Gastrocnemius medialis (tissue), 4 donors: ENCODE data around the gene PLA2G4D. TPM values are rescaled to one million over a fixed set of nuclear protein-coding genes. Genes with fewer than 3 reads are reported as not detected.

Experiments
- ATAC-seq, 2 donors: fragments of 150-250 bp; one replicate each; pipeline ENCODE4 v1.9.1; 2016
- DNase-seq, 2 donors: peaks; one replicate each; pipeline ENCODE4 v3.0.0-alpha.2; 2019
- H3K27ac ChIP-seq, 4 donors: fragments of 200-600 bp; sonication (generic); 1 replicate in 1 of 4; 2 replicates in 3 of 4; pipeline ENCODE4 v1.5.1; 2016 to 2018; ENCODE audit warnings: mild to moderate bottlenecking in 2 of 4, moderate library complexity in 1 of 4
- H3K27me3 ChIP-seq, 3 donors: fragments of 200-600 bp; sonication (generic) in 2 of 3; 1 replicate in 1 of 3; 2 replicates in 2 of 3; pipeline versions ENCODE4 v1.5.1 to v1.6.0; 2016 to 2019; ENCODE audit warnings: mild to moderate bottlenecking in 1 of 3, moderate library complexity in 1 of 3
- H3K36me3 ChIP-seq, 2 donors: fragments of 200-600 bp; sonication (generic) in 1 of 2; one replicate each; pipeline ENCODE4 v1.5.1; 2017 to 2018
- H3K4me1 ChIP-seq, 2 donors: fragments of 200-600 bp; sonication (generic) in 1 of 2; one replicate each; pipeline ENCODE4 v1.5.1; 2016 to 2017; ENCODE audit warnings: mild to moderate bottlenecking in 2 of 2
- H3K4me3 ChIP-seq, 4 donors: fragments of 200-600 bp; sonication (generic) in 3 of 4; 1 replicate in 1 of 4; 2 replicates in 3 of 4; pipeline ENCODE4 v1.5.1; 2016 to 2019; ENCODE audit warnings: mild to moderate bottlenecking in 2 of 4
- H3K9me3 ChIP-seq, 3 donors: fragments of 200-600 bp; sonication (generic) in 2 of 3; 1 replicate in 1 of 3; 2 replicates in 2 of 3; pipeline ENCODE4 v1.5.1; 2016 to 2019
- CTCF ChIP-seq, 5 experiments: fragments of 450-650 bp in 3 of 5; fragments of 200-600 bp in 2 of 5; sonication (generic) in 2 of 5; IDR thresholded peaks in 4 of 5; conservative IDR thresholded peaks in 1 of 5; 1 replicate in 4 of 5; 2 replicates in 1 of 5; pipeline ENCODE4 v1.5.1; 2016 to 2019; ENCODE audit warnings: antibody characterized with exemption in 5 of 5, mild to moderate bottlenecking in 3 of 5, moderate library complexity in 3 of 5
- POLR2A ChIP-seq, 2 donors: fragments of 450-650 bp; IDR thresholded peaks; one replicate each; pipeline ENCODE4 v1.6.1; 2017; ENCODE audit warnings: antibody characterized with exemption in 2 of 2, mild to moderate bottlenecking in 2 of 2, moderate library complexity in 2 of 2
- in situ Hi-C, 4 donors: fragments of 200-750 bp; cut with MboI; loops; one replicate each; pipeline versions ENCODE4 v1.15.0 to v1.8.0; 2017; ENCODE audit warnings: low sequenced_read_pairs in 4 of 4
- intact Hi-C: fragments of 100-400 bp; cut with DNase I; formaldehyde crosslinking; loops from one replicate; pipeline ENCODE4 v1.15.1; 2023; ENCODE audit warnings: low total_unique reads
- total RNA-seq, 4 donors: library from RNA; depleted of rRNA; stranded (reverse); fragments of >200 nt; gene quantifications; one replicate each; pipeline versions ENCODE4 v1.1.0 to v1.2.3, GENCODE V29; 2016

The PLA2G4D gene
- total RNA-seq, 4 donors from 2014 or later = 0.10 TPM; not detected in 3

- Histone ChIP-seq H3K9me3 (no peaks in the 10 kb centered on the region), H3K27me3 (no peaks in the 10 kb centered on the region), H3K27ac (no peak overlapping the region), H3K4me3 (no peak overlapping the region), H3K36me3 (no peaks in the 10 kb centered on the region), H3K4me1 (no peaks in the 10 kb centered on the region)
- in situ Hi-C loops (no loop called here), intact Hi-C loops (no loop called here)
- ATAC-seq (no peak), DNase-seq (no peak)
- TF ChIP-seq POLR2A (IDR thresholded peaks at IDR 0.05) (no peak), CTCF (IDR thresholded peaks at IDR 0.05 in 4 of 5, conservative IDR thresholded peaks at IDR 0.05 in 1 of 5) (no peak)
Measured at GRCh38 chr15:42078903-42079302, 15.5 kb downstream of the PLA2G4D start.

- H3K36me3 ChIP-seq = no peaks in the 10 kb centered on the region
- H3K27me3 ChIP-seq = no peaks in the 10 kb centered on the region
- no peak overlapping the region for H3K4me3 ChIP-seq
- DNase-seq (no peak), ATAC-seq (no peak)
- TF ChIP-seq POLR2A (IDR thresholded peaks at IDR 0.05) (no peak), CTCF (IDR thresholded peaks at IDR 0.05 in 4 of 5, conservative IDR thresholded peaks at IDR 0.05 in 1 of 5) (no peak)
- in situ Hi-C loops (no loop called here), intact Hi-C loops (no loop called here)
- H3K9me3 ChIP-seq = no peaks in the 10 kb centered on the region
- H3K4me1 ChIP-seq = no peaks in the 10 kb centered on the region
- no peak overlapping the region for H3K27ac ChIP-seq
Measured at GRCh38 chr15:42077689-42078088, 16.7 kb downstream of the PLA2G4D start.

- H3K4me3 ChIP-seq = no peak overlapping the region
- TF ChIP-seq CTCF (IDR thresholded peaks at IDR 0.05 in 4 of 5, conservative IDR thresholded peaks at IDR 0.05 in 1 of 5) = no peak
- TF ChIP-seq POLR2A (IDR thresholded peaks at IDR 0.05) = no peak
- H3K27me3 ChIP-seq = no peaks in the 10 kb centered on the region
- in situ Hi-C loops (no loop called here), intact Hi-C loops (no loop called here)
- DNase-seq = no peak
- no peaks in the 10 kb centered on the region for H3K36me3 ChIP-seq
- H3K9me3 ChIP-seq = no peaks in the 10 kb centered on the region
- ATAC-seq = no peak
- no peaks in the 10 kb centered on the region for H3K4me1 ChIP-seq
- H3K27ac ChIP-seq = no peak overlapping the region
Measured at GRCh38 chr15:42073418-42073817, 20.9 kb downstream of the PLA2G4D start.

GRCh38 chr15:42072141-42072685, 22.1 kb downstream of the PLA2G4D start:
- Histone ChIP-seq H3K27ac (no peak overlapping the region), H3K9me3 (no peaks in the 10 kb centered on the region), H3K36me3 (no peaks in the 10 kb centered on the region), H3K4me1 (no peaks in the 10 kb centered on the region), H3K4me3 (no peak overlapping the region), H3K27me3 (no peaks in the 10 kb centered on the region)
- ATAC-seq (no peak), DNase-seq (no peak)
- in situ Hi-C loops (no loop called here), intact Hi-C loops (no loop called here)
- TF ChIP-seq CTCF (IDR thresholded peaks at IDR 0.05 in 4 of 5, conservative IDR thresholded peaks at IDR 0.05 in 1 of 5) (no peak), POLR2A (IDR thresholded peaks at IDR 0.05) (no peak)

GRCh38 chr15:42071717-42072116, 22.6 kb downstream of the PLA2G4D start:
- no peaks in the 10 kb centered on the region for H3K4me1 ChIP-seq
- H3K36me3 ChIP-seq = no peaks in the 10 kb centered on the region
- no peak overlapping the region for H3K27ac ChIP-seq
- in situ Hi-C loops = no loop called here
- DNase-seq (no peak), ATAC-seq (no peak)
- H3K4me3 ChIP-seq = no peak overlapping the region
- intact Hi-C loops = no loop called here
- no peak for TF ChIP-seq POLR2A (IDR thresholded peaks at IDR 0.05)
- no peak for TF ChIP-seq CTCF (IDR thresholded peaks at IDR 0.05 in 4 of 5, conservative IDR thresholded peaks at IDR 0.05 in 1 of 5)
- no peaks in the 10 kb centered on the region for H3K9me3 ChIP-seq
- no peaks in the 10 kb centered on the region for H3K27me3 ChIP-seq
